B cell (primary cell): ENCODE results near the gene RBM42. TPM values are rescaled to one million over a fixed set of nuclear protein-coding genes. Genes with fewer than 3 reads are reported as not detected.

ENCODE experiments used
- ATAC-seq: fragments of 200-7000 bp; cut with Tn5 transposase; one replicate; pipeline ENCODE4 v1.10.0; 2021; ENCODE audit warnings: low read depth, mild to moderate bottlenecking, moderate number of reproducible peaks, moderate library complexity
- CTCF ChIA-PET: fragments of 350-600 bp; sonication (Branson Sonifier 250); formaldehyde crosslinking; loops from one replicate; lab custom pipeline; 2021; ENCODE audit warnings: antibody characterized with exemption, inconsistent platforms; lab: Charles Lee
- POLR2A ChIA-PET: fragments of 350-600 bp; sonication (Branson Sonifier 250); formaldehyde crosslinking; loops from one replicate; lab custom pipeline; 2021; ENCODE audit warnings: antibody characterized with exemption; lab: Charles Lee
- DNase-seq: peaks from one replicate; pipeline ENCODE4 v3.0.0; 2013
- H2AFZ ChIP-seq: 2 replicates; pipeline ENCODE4 v1.6.1; 2012; ENCODE audit warnings: mild to moderate bottlenecking, low read depth, low read length; ENCODE audit not compliant: insufficient read depth, poor library complexity, severe bottlenecking
- H3K27ac ChIP-seq, 2 donors: 1 replicate in 1 of 2; 2 replicates in 1 of 2; pipeline ENCODE4 v1.5.1; 2012 to 2013; ENCODE audit warnings: low read length in 2 of 2, mild to moderate bottlenecking in 2 of 2, moderate library complexity in 1 of 2
- H3K27me3 ChIP-seq, 4 experiments: fragments of 200-600 bp in 1 of 4; sonication (generic) in 1 of 4; replicated peaks in 1 of 4; 1 replicate in 2 of 4; 2 replicates in 2 of 4; pipeline versions ENCODE4 v1.6.1 to v1.7.0; 2013 to 2016; ENCODE audit warnings: low read length in 3 of 4, mild to moderate bottlenecking in 2 of 4, mixed read lengths in 1 of 4, moderate library complexity in 1 of 4; ENCODE audit not compliant: insufficient read depth in 4 of 4, control insufficient read depth in 3 of 4; ENCODE audit errors: control extremely low read depth in 1 of 4
- H3K36me3 ChIP-seq, 2 experiments: replicated peaks in 1 of 2; 1 replicate in 1 of 2; 2 replicates in 1 of 2; pipeline versions ENCODE4 v1.6.1 to v1.7.1; 2013; ENCODE audit warnings: low read length in 1 of 2; ENCODE audit not compliant: insufficient read depth in 2 of 2, control insufficient read depth in 1 of 2; ENCODE audit errors: control extremely low read depth in 1 of 2, extremely low read depth in 1 of 2
- H3K4me1 ChIP-seq, 2 donors: fragments of 200-600 bp in 1 of 2; sonication (generic) in 1 of 2; 1 replicate in 1 of 2; 2 replicates in 1 of 2; pipeline versions ENCODE4 v1.5.1 to v1.6.1; 2013 to 2017; ENCODE audit warnings: low read length in 2 of 2; ENCODE audit not compliant: control insufficient read depth in 2 of 2, insufficient read depth in 2 of 2
- H3K4me2 ChIP-seq: replicated peaks from 2 replicates; pipeline ENCODE3; 2012; ENCODE audit warnings: mild to moderate bottlenecking, low read depth, low read length; ENCODE audit not compliant: poor library complexity, severe bottlenecking
- H3K4me3 ChIP-seq, 5 experiments: fragments of 200-600 bp in 1 of 5; sonication (generic) in 1 of 5; 1 replicate in 3 of 5; 2 replicates in 2 of 5; pipeline versions ENCODE4 v1.5.1 to v1.7.0; 2011 to 2016; ENCODE audit warnings: low read length in 4 of 5, mild to moderate bottlenecking in 4 of 5, low read depth in 2 of 5, control low read depth in 1 of 5, moderate library complexity in 1 of 5; ENCODE audit not compliant: insufficient read depth in 1 of 5; ENCODE audit errors: control extremely low read depth in 1 of 5, extremely low read depth in 1 of 5
- H3K79me2 ChIP-seq: fragments of 200-600 bp; sonication (generic); one replicate; pipeline ENCODE4 v1.6.0; 2016; ENCODE audit warnings: low read length; ENCODE audit not compliant: control insufficient read depth, insufficient read depth
- H3K9ac ChIP-seq: fragments of 200-600 bp; sonication (generic); 2 replicates; pipeline ENCODE4 v1.6.1; 2017; ENCODE audit warnings: mild to moderate bottlenecking, low read length, moderate library complexity
- H3K9me3 ChIP-seq, 3 donors: one replicate each; pipeline versions ENCODE4 v1.6.1 to v1.7.1; 2013; ENCODE audit warnings: low read length in 2 of 3; ENCODE audit not compliant: control insufficient read depth in 2 of 3, insufficient read depth in 1 of 3; ENCODE audit errors: control extremely low read depth in 1 of 3
- H4K20me1 ChIP-seq: 2 replicates; pipeline ENCODE4 v1.6.0; 2012; ENCODE audit warnings: mild to moderate bottlenecking, low read length; ENCODE audit not compliant: insufficient read depth, control insufficient read depth, poor library complexity, severe bottlenecking
- H3K27ac Mint-ChIP-seq: one replicate; pipeline ENCODE4 v1.8.0; 2021; ENCODE audit warnings: mixed read lengths
- H3K27me3 Mint-ChIP-seq: one replicate; pipeline ENCODE4 v1.8.0; 2021; ENCODE audit warnings: mixed read lengths
- H3K4me1 Mint-ChIP-seq: one replicate; pipeline ENCODE4 v1.8.0; 2021; ENCODE audit warnings: mixed read lengths
- H3K4me3 Mint-ChIP-seq: one replicate; pipeline ENCODE4 v1.8.0; 2021; ENCODE audit warnings: mixed read lengths
- H3K9me3 Mint-ChIP-seq: one replicate; pipeline ENCODE4 v1.8.0; 2022; ENCODE audit warnings: mixed read lengths; ENCODE audit not compliant: insufficient read depth
- EZH2 ChIP-seq: IDR thresholded peaks from 2 replicates; pipeline ENCODE4 v1.6.1; 2012; ENCODE audit warnings: borderline replicate concordance, low read depth, mild to moderate bottlenecking, moderate library complexity, low read length; ENCODE audit not compliant: insufficient read depth, poor library complexity, severe bottlenecking
- WGBS: methylation state at CpG from one replicate; pipeline ENCODE4 v1.1.5; 2013; ENCODE audit warnings: missing lambda C conversion rate; ENCODE audit not compliant: insufficient coverage; 5-methylcytosine and 5-hydroxymethylcytosine counted together
- intact Hi-C: fragments of 100-400 bp; cut with micrococcal nuclease; formaldehyde crosslinking; loops from one replicate; pipeline ENCODE4 v1.10.0; 2022
- polyA plus RNA-seq: library from polyadenylated mRNA; depleted of rRNA; stranded (reverse); fragments of >200 nt; gene quantifications from 2 replicates; pipeline ENCODE4 v1.2.3, GENCODE V29; 2012
- total RNA-seq, 2 donors: library from RNA; stranded (reverse); fragments of 120-200 nt in 1 of 2; gene quantifications; 1 replicate in 1 of 2; 2 replicates in 1 of 2; pipeline versions ENCODE4 v1.2.3 to v1.2.4, GENCODE V29; 2013 to 2022
- TF ChIP-seq, protein P1 (sequence below): fragments of 200-600 bp; IDR thresholded peaks from one replicate; pipeline ENCODE4 v1.8.0; 2022; ENCODE audit warnings: antibody characterized with exemption, mild to moderate bottlenecking

Gene RBM42
- total and polyA plus RNA-seq, 2 donors (not counting 1 experiment from before 2014, with no cell fraction given): 42.1 to 52.0 TPM

DNA sequence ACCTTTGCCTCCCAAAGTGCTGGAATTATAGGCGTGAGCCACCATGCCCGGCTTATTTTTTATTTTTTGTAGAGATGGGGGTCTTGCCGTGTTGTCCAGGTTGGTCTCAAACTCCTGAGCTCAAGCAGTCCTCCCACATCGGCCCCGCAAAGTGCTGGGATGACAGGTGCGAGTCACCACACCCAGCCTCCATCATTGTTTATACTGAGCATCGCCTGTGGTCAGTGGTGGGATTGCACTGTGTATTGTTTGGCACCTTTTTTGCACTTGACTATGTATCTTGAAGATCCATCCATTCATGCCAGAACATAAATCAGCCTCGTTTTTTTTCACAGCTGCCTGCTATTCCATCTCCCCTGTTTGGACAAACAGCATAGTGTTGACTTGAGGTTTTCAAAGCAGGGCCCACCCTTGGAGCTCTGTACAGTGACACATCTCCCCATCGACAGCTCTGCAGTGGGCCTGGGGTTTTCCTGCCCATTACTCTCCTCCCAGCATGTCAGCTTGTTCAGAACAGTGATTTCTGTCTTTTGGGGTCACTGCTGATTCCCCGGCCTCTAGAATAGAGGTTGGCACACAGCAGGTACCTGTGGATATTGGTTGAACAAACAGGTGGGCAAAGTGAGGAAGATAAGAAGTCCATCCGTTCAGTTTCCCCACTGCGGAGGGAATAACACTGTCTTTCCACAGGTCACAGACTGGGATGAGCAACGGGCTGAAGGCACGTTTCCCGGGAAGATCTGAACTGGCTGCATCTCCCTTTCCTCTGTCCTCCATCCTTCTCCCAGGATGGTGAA, 29.3 kb downstream of the RBM42 start:
- Histone ChIP-seq H3K4me1 (no peaks in the 10 kb centered on the region), H3K9me3 (no peaks in the 10 kb centered on the region), H3K4me2 (no peak overlapping the region), H3K9ac (no peak overlapping the region), H2AFZ (no peak overlapping the region), H3K27ac (no peak overlapping the region), H3K79me2 (peaks cover 34% of the 10 kb centered on the region), H4K20me1 (no peaks in the 10 kb centered on the region), H3K36me3 (peaks cover 8 to 71% of the 10 kb centered on the region in 2 experiments), H3K27me3 (no peaks in the 10 kb centered on the region), H3K4me3 (no peak overlapping the region)
- 100% methylated on average over 10 of the region's 15 CpGs for WGBS
- TF ChIP-seq, protein P1, sequence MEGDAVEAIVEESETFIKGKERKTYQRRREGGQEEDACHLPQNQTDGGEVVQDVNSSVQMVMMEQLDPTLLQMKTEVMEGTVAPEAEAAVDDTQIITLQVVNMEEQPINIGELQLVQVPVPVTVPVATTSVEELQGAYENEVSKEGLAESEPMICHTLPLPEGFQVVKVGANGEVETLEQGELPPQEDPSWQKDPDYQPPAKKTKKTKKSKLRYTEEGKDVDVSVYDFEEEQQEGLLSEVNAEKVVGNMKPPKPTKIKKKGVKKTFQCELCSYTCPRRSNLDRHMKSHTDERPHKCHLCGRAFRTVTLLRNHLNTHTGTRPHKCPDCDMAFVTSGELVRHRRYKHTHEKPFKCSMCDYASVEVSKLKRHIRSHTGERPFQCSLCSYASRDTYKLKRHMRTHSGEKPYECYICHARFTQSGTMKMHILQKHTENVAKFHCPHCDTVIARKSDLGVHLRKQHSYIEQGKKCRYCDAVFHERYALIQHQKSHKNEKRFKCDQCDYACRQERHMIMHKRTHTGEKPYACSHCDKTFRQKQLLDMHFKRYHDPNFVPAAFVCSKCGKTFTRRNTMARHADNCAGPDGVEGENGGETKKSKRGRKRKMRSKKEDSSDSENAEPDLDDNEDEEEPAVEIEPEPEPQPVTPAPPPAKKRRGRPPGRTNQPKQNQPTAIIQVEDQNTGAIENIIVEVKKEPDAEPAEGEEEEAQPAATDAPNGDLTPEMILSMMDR: no peak
- TF ChIP-seq EZH2: no peak
- intact Hi-C loops: no loop called here
- CTCF ChIA-PET: interaction anchor here (0.6 to 0.9 kb wide), 2 partner anchors 34 to 545 kb away, joined by 4 read pairs; no protein-coding TSS in a partner anchor
- no peak overlapping the region for H3K4me3 Mint-ChIP-seq
- ATAC-seq (no peak), DNase-seq (no peak)
- H3K4me1 Mint-ChIP-seq: no peaks in the 10 kb centered on the region
- no peaks in the 10 kb centered on the region for H3K27me3 Mint-ChIP-seq
- H3K27ac Mint-ChIP-seq: no peak overlapping the region
- H3K9me3 Mint-ChIP-seq: no peaks in the 10 kb centered on the region
- POLR2A ChIA-PET: no interaction called here

DNA sequence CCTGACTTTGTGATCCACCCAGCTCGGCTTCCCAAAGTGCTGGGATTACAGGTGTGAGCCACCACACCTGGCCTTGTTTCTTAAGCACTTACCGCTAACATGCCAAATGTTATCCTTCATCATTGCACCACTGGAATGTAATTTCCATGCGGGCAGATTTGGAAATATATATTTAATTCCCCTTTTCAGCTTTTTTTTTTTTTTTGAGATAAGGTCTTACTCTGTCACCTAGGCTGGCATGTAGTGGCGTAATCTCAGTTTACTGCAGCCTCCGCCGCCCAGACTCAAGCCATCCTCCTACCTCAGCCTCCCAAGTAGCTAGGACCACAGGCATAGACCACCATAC, 33.1 kb downstream of the RBM42 start:
- Histone ChIP-seq H3K27me3 (no peaks in the 10 kb centered on the region), H3K4me3 (no peak overlapping the region), H3K4me1 (no peaks in the 10 kb centered on the region), H3K79me2 (peaks cover 7% of the 10 kb centered on the region), H3K4me2 (no peak overlapping the region), H4K20me1 (no peaks in the 10 kb centered on the region), H3K9me3 (no peaks in the 10 kb centered on the region), H2AFZ (no peak overlapping the region), H3K36me3 (peaks cover 2 to 56% of the 10 kb centered on the region in 2 experiments), H3K27ac (no peak overlapping the region), H3K9ac (no peak overlapping the region)
- intact Hi-C loops: no loop called here
- Mint-ChIP-seq H3K27ac (no peak overlapping the region), H3K27me3 (no peaks in the 10 kb centered on the region), H3K4me1 (no peaks in the 10 kb centered on the region), H3K4me3 (no peak overlapping the region), H3K9me3 (no peaks in the 10 kb centered on the region)
- DNase-seq: no peak
- POLR2A ChIA-PET: interaction anchor here (0.6 to 0.7 kb wide), 2 partner anchors 9 to 120 kb away, joined by 4 to 5 read pairs; no protein-coding TSS in a partner anchor
- CTCF ChIA-PET: no interaction called here
- no peak for ATAC-seq
- TF ChIP-seq, protein P1: no peak
- no peak for TF ChIP-seq EZH2
- WGBS: 100% methylated on average over 2 of the region's 6 CpGs
